Measurements from ENCODE around the gene SERTAD2. TPM values are rescaled to one million over a fixed set of nuclear protein-coding genes. Genes with fewer than 3 reads are reported as not detected.

SERTAD2 gene
- total and polyA plus RNA-seq, 2 of the 4 experiments (the other 2 are of a cell fraction) = 5.0 to 11.0 TPM

DNA sequence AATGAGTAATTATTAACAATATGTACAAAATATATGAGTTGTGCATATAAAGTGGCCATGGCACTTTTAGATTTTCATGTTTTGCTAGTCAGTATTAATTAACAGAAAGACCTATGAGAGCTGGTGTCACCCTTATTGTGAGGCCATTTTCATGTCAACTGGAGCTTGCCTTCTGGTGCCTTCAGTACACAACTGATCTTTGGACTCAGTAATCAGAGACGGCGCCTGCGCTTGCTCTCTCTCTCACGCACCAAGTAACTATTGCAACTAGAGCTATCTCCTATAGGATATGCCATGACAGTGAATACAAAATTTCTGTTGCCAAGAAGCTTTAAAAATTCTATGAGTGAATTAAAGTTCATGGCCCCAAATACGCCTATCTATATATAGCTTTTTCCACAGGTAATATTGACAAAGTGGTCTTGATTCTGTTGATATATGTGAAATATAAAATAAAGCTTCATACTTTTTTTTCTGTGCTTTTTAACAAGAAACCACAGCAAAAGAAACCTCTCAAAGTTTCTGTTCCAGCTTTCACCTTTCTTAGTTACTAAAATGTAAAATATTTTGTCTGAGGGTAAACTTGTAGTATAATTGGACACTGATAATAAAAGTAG lies 2.9 kb downstream of the SERTAD2 start:
- Histone ChIP-seq H4K91ac (ENCODE audit: insufficient read depth, low read depth, low read length) (no peak overlapping the region), H4K5ac (ENCODE audit: low read depth, low read length) (no peak overlapping the region), H3K27ac (ENCODE audit: insufficient read depth, low read length) (no peak overlapping the region), H2BK15ac (ENCODE audit: low read depth, low read length) (no peak overlapping the region), H2AK9ac (replicated peaks; ENCODE audit: low read depth, low read length, poor library complexity) (no peak overlapping the region), H3K4me1 (ENCODE audit: control insufficient read depth, insufficient read depth, low read length) (peaks cover 5% of the 10 kb centered on the region), H3K4me3 (ENCODE audit: insufficient read depth, low read depth, low read length) (no peak overlapping the region), H3K4me2 (ENCODE audit: low read depth, low read length) (no peak overlapping the region), H3K9ac (ENCODE audit: low read depth, low read length) (no peak overlapping the region), H2AFZ (replicated peaks; ENCODE audit: low read length, poor library complexity) (no peak overlapping the region), H3K9me1 (ENCODE audit: insufficient read depth, low read length) (no peaks in the 10 kb centered on the region), H3K56ac (ENCODE audit: extremely low read depth, insufficient read depth, low read length) (no peak overlapping the region), H2BK20ac (ENCODE audit: low read depth, low read length) (no peak overlapping the region), H3K14ac (replicated peaks; ENCODE audit: low read depth, low read length) (no peak overlapping the region), H4K20me1 (ENCODE audit: insufficient read depth, low read length) (peaks cover 41% of the 10 kb centered on the region), H3K79me1 (ENCODE audit: low read depth in 1 of 2, low read length in 2 of 2) (peaks cover 13 to 40% of the 10 kb centered on the region in 2 experiments; a peak in 3 of 4 replicates), H3K23ac (ENCODE audit: low read depth, low read length) (no peak overlapping the region), H3K36me3 (ENCODE audit: control insufficient read depth, insufficient read depth, low read length) (no peaks in the 10 kb centered on the region), H2BK5ac (ENCODE audit: low read depth, low read length, poor library complexity, severe bottlenecking) (no peak overlapping the region), H3K18ac (ENCODE audit: low read depth, low read length) (no peak overlapping the region), H2BK120ac (ENCODE audit: low read depth, low read length) (no peak overlapping the region), H3K27me3 (ENCODE audit: control insufficient read depth, insufficient read depth, low read length) (no peaks in the 10 kb centered on the region), H2AK5ac (ENCODE audit: low read depth, low read length) (no peak overlapping the region), H4K8ac (ENCODE audit: low read depth in 2 of 2, low read length in 2 of 2) (no peak overlapping the region), H3K9me3 (ENCODE audit: control insufficient read depth, insufficient read depth, low read length) (no peaks in the 10 kb centered on the region), H3K4ac (ENCODE audit: low read depth, low read length) (no peak overlapping the region)
- BruUV-seq (replicated peaks) = no TSS peak
- in situ Hi-C loops (cut with MboI; ENCODE audit: low sequenced_read_pairs) (no loop called here), intact Hi-C loops (cut with micrococcal nuclease) (loop anchor here (5.0 kb wide), 1 partner anchor 81 kb away; no protein-coding TSS in a partner anchor), dilution Hi-C loops (cut with HindIII; ENCODE audit: low sequenced_read_pairs, unreplicated experiment) (no loop called here)
- ChIA-PET CTCF (interaction anchor here (0.8 to 1.2 kb wide), 3 partner anchors 48 to 212 kb away, joined by 3 to 4 read pairs (median 3); no protein-coding TSS in a partner anchor), POLR2A (ENCODE audit: unreplicated experiment) (interaction anchor here (0.8 kb wide), 1 partner anchor 212 kb away, joined by 5 read pairs; no protein-coding TSS in a partner anchor)
- WGBS, 2 experiments (ENCODE audit: extremely low coverage in 2 of 2, insufficient read length in 1 of 2) = no CpG with 5 or more reads among the region's 5 CpGs
- DNase-seq (no peak), ATAC-seq (ENCODE audit: low read depth) (no peak)
- TF ChIP-seq FOS (IDR thresholded peaks at IDR 0.05; ENCODE audit: low read depth, low read length) (no peak), RAD21 (IDR thresholded peaks at IDR 0.05; ENCODE audit: low read length) (no peak), SMC3 (IDR thresholded peaks at IDR 0.05; ENCODE audit: low read depth, low read length) (no peak)
